Skeletal muscle tissue (tissue), 4 donors: Measurements from ENCODE around the gene TESMIN. TPM values are rescaled to one million over a fixed set of nuclear protein-coding genes. Genes with fewer than 3 reads are reported as not detected.

Source experiments
- H3K27ac ChIP-seq: one replicate; pipeline ENCODE4 v1.7.0; 2013; ENCODE audit warnings: mild to moderate bottlenecking, low read depth, low read length, inconsistent platforms
- H3K27me3 ChIP-seq, 3 donors: one replicate each; pipeline ENCODE4 v1.7.0; 2013; ENCODE audit warnings: low read length in 3 of 3; ENCODE audit not compliant: control insufficient read depth in 3 of 3, insufficient read depth in 3 of 3
- H3K36me3 ChIP-seq, 3 donors: one replicate each; pipeline ENCODE4 v1.7.0; 2013; ENCODE audit warnings: low read length in 3 of 3; ENCODE audit not compliant: control insufficient read depth in 3 of 3, insufficient read depth in 3 of 3
- H3K4me1 ChIP-seq, 3 donors: one replicate each; pipeline ENCODE4 v1.7.0; 2013; ENCODE audit warnings: low read length in 3 of 3, mild to moderate bottlenecking in 3 of 3; ENCODE audit not compliant: control insufficient read depth in 3 of 3, insufficient read depth in 3 of 3
- H3K4me3 ChIP-seq, 3 donors: one replicate each; pipeline ENCODE4 v1.7.0; 2013; ENCODE audit warnings: low read length in 3 of 3
- H3K9ac ChIP-seq, 3 donors: one replicate each; pipeline ENCODE4 v1.7.0; 2013; ENCODE audit warnings: low read length in 3 of 3, mild to moderate bottlenecking in 3 of 3, moderate library complexity in 2 of 3, low read depth in 1 of 3
- H3K9me3 ChIP-seq, 3 donors: one replicate each; pipeline ENCODE4 v1.7.0; 2013; ENCODE audit warnings: low read length in 3 of 3; ENCODE audit not compliant: control insufficient read depth in 3 of 3
- total RNA-seq: library from RNA; depleted of rRNA; stranded (reverse); fragments of >200 nt; gene quantifications from one replicate; pipeline ENCODE4 v1.2.3, GENCODE V29; 2014
- donor health status: Osteomylitis.

TESMIN gene
- total RNA-seq, 1 donor from 2014 or later: not detected

GRCh38 chr11:68680541-68681231, 70.6 kb downstream of the TESMIN start:
- peaks cover 25 to 43% (median 33%) of the 10 kb centered on the region in 3 donors for H3K27me3 ChIP-seq
- no peaks in the 10 kb centered on the region for H3K9me3 ChIP-seq
- H3K9ac ChIP-seq: no peak overlapping the region
- no peaks in the 10 kb centered on the region for H3K36me3 ChIP-seq
- peaks cover 2 to 4% (median 2%) of the 10 kb centered on the region in 3 donors for H3K4me1 ChIP-seq
- H3K4me3 ChIP-seq: no peak overlapping the region
- no peak overlapping the region for H3K27ac ChIP-seq

- H3K4me3 ChIP-seq: no peak overlapping the region
- peaks cover under 1 to 25% (median 10%) of the 10 kb centered on the region in 3 donors for H3K27me3 ChIP-seq
- H3K9ac ChIP-seq: no peak overlapping the region
- H3K4me1 ChIP-seq: peaks cover 0 to 2% (median 0%) of the 10 kb centered on the region in 3 donors
- no peak overlapping the region for H3K27ac ChIP-seq
- H3K9me3 ChIP-seq: peaks cover 0 to 3% (median 3%) of the 10 kb centered on the region in 3 donors
- no peaks in the 10 kb centered on the region for H3K36me3 ChIP-seq
These were observed 73.3 kb downstream of the TESMIN start for GRCh38 chr11:68678031-68678441.

GRCh38 chr11:68677432-68677831, 73.9 kb downstream of the TESMIN start:
- Histone ChIP-seq H3K9ac (no peak overlapping the region), H3K27me3 (peaks cover 3 to 23% (median 10%) of the 10 kb centered on the region in 3 donors), H3K9me3 (peaks cover 0 to 3% (median 3%) of the 10 kb centered on the region in 3 donors), H3K4me1 (peaks cover 0 to 2% (median 0%) of the 10 kb centered on the region in 3 donors), H3K36me3 (no peaks in the 10 kb centered on the region), H3K27ac (no peak overlapping the region), H3K4me3 (no peak overlapping the region)

- H3K9ac ChIP-seq: no peak overlapping the region
- H3K27me3 ChIP-seq: peaks cover 5 to 18% (median 11%) of the 10 kb centered on the region in 3 donors
- H3K4me3 ChIP-seq: no peak overlapping the region
These were observed 76.9 kb downstream of the TESMIN start for GRCh38 chr11:68674461-68674860.

GRCh38 chr11:68673991-68674390, 77.3 kb downstream of the TESMIN start:
- no peak overlapping the region for H3K4me3 ChIP-seq
- no peak overlapping the region for H3K9ac ChIP-seq
- H3K27ac ChIP-seq: no peak overlapping the region
- H3K9me3 ChIP-seq: peaks cover 0 to 3% (median 3%) of the 10 kb centered on the region in 3 donors
- peaks cover 9 to 17% (median 11%) of the 10 kb centered on the region in 3 donors for H3K27me3 ChIP-seq
- no peaks in the 10 kb centered on the region for H3K36me3 ChIP-seq
- peaks cover 0 to 2% (median 0%) of the 10 kb centered on the region in 3 donors for H3K4me1 ChIP-seq

More at GRCh38 chr11:68674461-68674860, 76.9 kb downstream of the TESMIN start:
- H3K9me3 ChIP-seq: peaks cover 0 to 3% (median 3%) of the 10 kb centered on the region in 3 donors
- H3K27ac ChIP-seq: no peak overlapping the region
- no peaks in the 10 kb centered on the region for H3K36me3 ChIP-seq
- H3K4me1 ChIP-seq: peaks cover 0 to 2% (median 0%) of the 10 kb centered on the region in 3 donors

GRCh38 chr11:68673306-68673945, 77.9 kb downstream of the TESMIN start:
- H3K4me1 ChIP-seq: peaks cover 0 to 2% (median 0%) of the 10 kb centered on the region in 3 donors
- no peak overlapping the region for H3K9ac ChIP-seq
- peaks cover 7 to 17% (median 9%) of the 10 kb centered on the region in 3 donors for H3K27me3 ChIP-seq
- no peak overlapping the region for H3K4me3 ChIP-seq
- peaks cover 0 to 3% (median 3%) of the 10 kb centered on the region in 3 donors for H3K9me3 ChIP-seq
- H3K27ac ChIP-seq: no peak overlapping the region
- H3K36me3 ChIP-seq: no peaks in the 10 kb centered on the region

- Histone ChIP-seq H3K27me3 (peaks cover 14 to 17% (median 17%) of the 10 kb centered on the region in 3 donors), H3K36me3 (no peaks in the 10 kb centered on the region), H3K4me1 (no peaks in the 10 kb centered on the region), H3K4me3 (no peak overlapping the region), H3K27ac (no peak overlapping the region), H3K9me3 (peaks cover 0 to 3% (median 3%) of the 10 kb centered on the region in 3 donors), H3K9ac (no peak overlapping the region)
These were observed 80.9 kb downstream of the TESMIN start for GRCh38 chr11:68670208-68670992.

GRCh38 chr11:68669301-68670090, 81.8 kb downstream of the TESMIN start:
- Histone ChIP-seq H3K9ac (no peak overlapping the region), H3K9me3 (peaks cover 0 to 3% (median 3%) of the 10 kb centered on the region in 3 donors), H3K27ac (no peak overlapping the region), H3K4me1 (no peaks in the 10 kb centered on the region), H3K4me3 (no peak overlapping the region), H3K27me3 (peaks cover 22 to 26% (median 24%) of the 10 kb centered on the region in 3 donors), H3K36me3 (no peaks in the 10 kb centered on the region)
